B cell (primary cell): Measurements from ENCODE around the gene GMPPA. TPM values are rescaled to one million over a fixed set of nuclear protein-coding genes. Genes with fewer than 3 reads are reported as not detected.

Source experiments
- ATAC-seq: fragments of 200-7000 bp; cut with Tn5 transposase; one replicate; pipeline ENCODE4 v1.10.0; 2021; ENCODE audit warnings: low read depth, mild to moderate bottlenecking, moderate number of reproducible peaks, moderate library complexity
- CTCF ChIA-PET: fragments of 350-600 bp; sonication (Branson Sonifier 250); formaldehyde crosslinking; loops from one replicate; lab custom pipeline; 2021; ENCODE audit warnings: antibody characterized with exemption, inconsistent platforms; lab: Charles Lee
- POLR2A ChIA-PET: fragments of 350-600 bp; sonication (Branson Sonifier 250); formaldehyde crosslinking; loops from one replicate; lab custom pipeline; 2021; ENCODE audit warnings: antibody characterized with exemption; lab: Charles Lee
- DNase-seq: peaks from one replicate; pipeline ENCODE4 v3.0.0; 2013
- H2AFZ ChIP-seq: 2 replicates; pipeline ENCODE4 v1.6.1; 2012; ENCODE audit warnings: mild to moderate bottlenecking, low read depth, low read length; ENCODE audit not compliant: insufficient read depth, poor library complexity, severe bottlenecking
- H3K27ac ChIP-seq, 2 donors: 1 replicate in 1 of 2; 2 replicates in 1 of 2; pipeline ENCODE4 v1.5.1; 2012 to 2013; ENCODE audit warnings: low read length in 2 of 2, mild to moderate bottlenecking in 2 of 2, moderate library complexity in 1 of 2
- H3K27me3 ChIP-seq, 4 experiments: fragments of 200-600 bp in 1 of 4; sonication (generic) in 1 of 4; replicated peaks in 1 of 4; 1 replicate in 2 of 4; 2 replicates in 2 of 4; pipeline versions ENCODE4 v1.6.1 to v1.7.0; 2013 to 2016; ENCODE audit warnings: low read length in 3 of 4, mild to moderate bottlenecking in 2 of 4, mixed read lengths in 1 of 4, moderate library complexity in 1 of 4; ENCODE audit not compliant: insufficient read depth in 4 of 4, control insufficient read depth in 3 of 4; ENCODE audit errors: control extremely low read depth in 1 of 4
- H3K36me3 ChIP-seq, 2 experiments: replicated peaks in 1 of 2; 1 replicate in 1 of 2; 2 replicates in 1 of 2; pipeline versions ENCODE4 v1.6.1 to v1.7.1; 2013; ENCODE audit warnings: low read length in 1 of 2; ENCODE audit not compliant: insufficient read depth in 2 of 2, control insufficient read depth in 1 of 2; ENCODE audit errors: control extremely low read depth in 1 of 2, extremely low read depth in 1 of 2
- H3K4me1 ChIP-seq, 2 donors: fragments of 200-600 bp in 1 of 2; sonication (generic) in 1 of 2; 1 replicate in 1 of 2; 2 replicates in 1 of 2; pipeline versions ENCODE4 v1.5.1 to v1.6.1; 2013 to 2017; ENCODE audit warnings: low read length in 2 of 2; ENCODE audit not compliant: control insufficient read depth in 2 of 2, insufficient read depth in 2 of 2
- H3K4me2 ChIP-seq: replicated peaks from 2 replicates; pipeline ENCODE3; 2012; ENCODE audit warnings: mild to moderate bottlenecking, low read depth, low read length; ENCODE audit not compliant: poor library complexity, severe bottlenecking
- H3K4me3 ChIP-seq, 5 experiments: fragments of 200-600 bp in 1 of 5; sonication (generic) in 1 of 5; 1 replicate in 3 of 5; 2 replicates in 2 of 5; pipeline versions ENCODE4 v1.5.1 to v1.7.0; 2011 to 2016; ENCODE audit warnings: low read length in 4 of 5, mild to moderate bottlenecking in 4 of 5, low read depth in 2 of 5, control low read depth in 1 of 5, moderate library complexity in 1 of 5; ENCODE audit not compliant: insufficient read depth in 1 of 5; ENCODE audit errors: control extremely low read depth in 1 of 5, extremely low read depth in 1 of 5
- H3K79me2 ChIP-seq: fragments of 200-600 bp; sonication (generic); one replicate; pipeline ENCODE4 v1.6.0; 2016; ENCODE audit warnings: low read length; ENCODE audit not compliant: control insufficient read depth, insufficient read depth
- H3K9ac ChIP-seq: fragments of 200-600 bp; sonication (generic); 2 replicates; pipeline ENCODE4 v1.6.1; 2017; ENCODE audit warnings: mild to moderate bottlenecking, low read length, moderate library complexity
- H3K9me3 ChIP-seq, 3 donors: one replicate each; pipeline versions ENCODE4 v1.6.1 to v1.7.1; 2013; ENCODE audit warnings: low read length in 2 of 3; ENCODE audit not compliant: control insufficient read depth in 2 of 3, insufficient read depth in 1 of 3; ENCODE audit errors: control extremely low read depth in 1 of 3
- H4K20me1 ChIP-seq: 2 replicates; pipeline ENCODE4 v1.6.0; 2012; ENCODE audit warnings: mild to moderate bottlenecking, low read length; ENCODE audit not compliant: insufficient read depth, control insufficient read depth, poor library complexity, severe bottlenecking
- H3K27ac Mint-ChIP-seq: one replicate; pipeline ENCODE4 v1.8.0; 2021; ENCODE audit warnings: mixed read lengths
- H3K27me3 Mint-ChIP-seq: one replicate; pipeline ENCODE4 v1.8.0; 2021; ENCODE audit warnings: mixed read lengths
- H3K4me1 Mint-ChIP-seq: one replicate; pipeline ENCODE4 v1.8.0; 2021; ENCODE audit warnings: mixed read lengths
- H3K4me3 Mint-ChIP-seq: one replicate; pipeline ENCODE4 v1.8.0; 2021; ENCODE audit warnings: mixed read lengths
- H3K9me3 Mint-ChIP-seq: one replicate; pipeline ENCODE4 v1.8.0; 2022; ENCODE audit warnings: mixed read lengths; ENCODE audit not compliant: insufficient read depth
- EZH2 ChIP-seq: IDR thresholded peaks from 2 replicates; pipeline ENCODE4 v1.6.1; 2012; ENCODE audit warnings: borderline replicate concordance, low read depth, mild to moderate bottlenecking, moderate library complexity, low read length; ENCODE audit not compliant: insufficient read depth, poor library complexity, severe bottlenecking
- WGBS: methylation state at CpG from one replicate; pipeline ENCODE4 v1.1.5; 2013; ENCODE audit warnings: missing lambda C conversion rate; ENCODE audit not compliant: insufficient coverage; 5-methylcytosine and 5-hydroxymethylcytosine counted together
- intact Hi-C: fragments of 100-400 bp; cut with micrococcal nuclease; formaldehyde crosslinking; loops from one replicate; pipeline ENCODE4 v1.10.0; 2022
- polyA plus RNA-seq: library from polyadenylated mRNA; depleted of rRNA; stranded (reverse); fragments of >200 nt; gene quantifications from 2 replicates; pipeline ENCODE4 v1.2.3, GENCODE V29; 2012
- total RNA-seq, 2 donors: library from RNA; stranded (reverse); fragments of 120-200 nt in 1 of 2; gene quantifications; 1 replicate in 1 of 2; 2 replicates in 1 of 2; pipeline versions ENCODE4 v1.2.3 to v1.2.4, GENCODE V29; 2013 to 2022
- TF ChIP-seq, protein P1 (sequence below): fragments of 200-600 bp; IDR thresholded peaks from one replicate; pipeline ENCODE4 v1.8.0; 2022; ENCODE audit warnings: antibody characterized with exemption, mild to moderate bottlenecking

The GMPPA gene
- total and polyA plus RNA-seq, 2 donors (not counting 1 experiment from before 2014, with no cell fraction given), result 27.8 to 67.9 TPM

DNA sequence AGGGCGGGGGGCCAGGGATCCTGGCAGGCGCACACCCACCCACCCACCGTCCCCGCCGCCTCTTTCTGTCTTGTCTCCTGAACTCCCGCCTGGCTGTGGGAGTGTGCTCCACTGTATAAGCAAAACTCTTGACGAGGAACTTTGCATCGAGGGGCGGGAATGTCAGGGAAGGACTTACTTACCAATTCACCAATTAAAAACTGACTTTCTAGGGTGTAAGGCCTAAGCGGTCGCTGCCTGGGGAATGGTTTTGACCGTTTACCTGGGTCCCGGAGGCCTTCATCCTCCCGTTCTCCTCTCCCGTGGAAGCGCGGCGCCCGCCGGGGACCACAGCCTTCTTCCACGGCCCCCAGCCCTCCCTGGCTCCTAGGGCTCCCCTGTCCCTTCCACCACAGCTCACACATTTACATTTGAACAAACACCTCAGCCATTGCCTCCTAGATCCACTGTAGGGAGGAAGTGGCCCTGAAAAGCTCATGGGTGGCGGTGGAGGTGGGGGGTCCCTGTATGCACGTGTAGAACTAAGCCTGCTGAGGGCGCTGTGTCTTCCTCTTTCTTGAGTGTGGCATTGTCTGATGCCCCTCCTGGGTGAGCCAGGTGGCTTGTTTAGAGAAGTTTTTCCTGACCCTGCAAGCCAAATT is 24.5 kb downstream of the GMPPA start:
- Mint-ChIP-seq H3K27me3 (peaks cover 71% of the 10 kb centered on the region), H3K4me3 (peak overlapping the region; percentile 33), H3K27ac (no peak overlapping the region), H3K4me1 (peaks cover 14% of the 10 kb centered on the region), H3K9me3 (no peaks in the 10 kb centered on the region)
- WGBS, result 16% methylated on average over 20 of the region's 24 CpGs
- ChIA-PET POLR2A (no interaction called here), CTCF (interaction anchor here (0.7 to 1.2 kb wide), 2 partner anchors 22 to 25 kb away, joined by 3 to 4 read pairs; no protein-coding TSS in a partner anchor)
- H3K4me1 ChIP-seq, result peaks cover 10 to 17% of the 10 kb centered on the region in 2 donors
- ATAC-seq (no peak), DNase-seq (peak; percentile 36)
- H3K9me3 ChIP-seq, result peaks cover 0 to 8% (median 0%) of the 10 kb centered on the region in 3 donors
- intact Hi-C loops, result no loop called here
- H3K4me3 ChIP-seq, result no peak overlapping the region
- peak overlapping the region; percentile 46 for H2AFZ ChIP-seq
- no peak for TF ChIP-seq EZH2
- TF ChIP-seq, protein P1, sequence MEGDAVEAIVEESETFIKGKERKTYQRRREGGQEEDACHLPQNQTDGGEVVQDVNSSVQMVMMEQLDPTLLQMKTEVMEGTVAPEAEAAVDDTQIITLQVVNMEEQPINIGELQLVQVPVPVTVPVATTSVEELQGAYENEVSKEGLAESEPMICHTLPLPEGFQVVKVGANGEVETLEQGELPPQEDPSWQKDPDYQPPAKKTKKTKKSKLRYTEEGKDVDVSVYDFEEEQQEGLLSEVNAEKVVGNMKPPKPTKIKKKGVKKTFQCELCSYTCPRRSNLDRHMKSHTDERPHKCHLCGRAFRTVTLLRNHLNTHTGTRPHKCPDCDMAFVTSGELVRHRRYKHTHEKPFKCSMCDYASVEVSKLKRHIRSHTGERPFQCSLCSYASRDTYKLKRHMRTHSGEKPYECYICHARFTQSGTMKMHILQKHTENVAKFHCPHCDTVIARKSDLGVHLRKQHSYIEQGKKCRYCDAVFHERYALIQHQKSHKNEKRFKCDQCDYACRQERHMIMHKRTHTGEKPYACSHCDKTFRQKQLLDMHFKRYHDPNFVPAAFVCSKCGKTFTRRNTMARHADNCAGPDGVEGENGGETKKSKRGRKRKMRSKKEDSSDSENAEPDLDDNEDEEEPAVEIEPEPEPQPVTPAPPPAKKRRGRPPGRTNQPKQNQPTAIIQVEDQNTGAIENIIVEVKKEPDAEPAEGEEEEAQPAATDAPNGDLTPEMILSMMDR, result no peak
- H4K20me1 ChIP-seq, result no peaks in the 10 kb centered on the region
- no peak overlapping the region for H3K27ac ChIP-seq
- peak overlapping the region; percentile 66 for H3K4me2 ChIP-seq
- H3K79me2 ChIP-seq, result no peaks in the 10 kb centered on the region
- peaks cover 1 to 68% (median 32%) of the 10 kb centered on the region in 4 experiments for H3K27me3 ChIP-seq
- no peaks in the 10 kb centered on the region for H3K36me3 ChIP-seq
- H3K9ac ChIP-seq, result no peak overlapping the region

DNA sequence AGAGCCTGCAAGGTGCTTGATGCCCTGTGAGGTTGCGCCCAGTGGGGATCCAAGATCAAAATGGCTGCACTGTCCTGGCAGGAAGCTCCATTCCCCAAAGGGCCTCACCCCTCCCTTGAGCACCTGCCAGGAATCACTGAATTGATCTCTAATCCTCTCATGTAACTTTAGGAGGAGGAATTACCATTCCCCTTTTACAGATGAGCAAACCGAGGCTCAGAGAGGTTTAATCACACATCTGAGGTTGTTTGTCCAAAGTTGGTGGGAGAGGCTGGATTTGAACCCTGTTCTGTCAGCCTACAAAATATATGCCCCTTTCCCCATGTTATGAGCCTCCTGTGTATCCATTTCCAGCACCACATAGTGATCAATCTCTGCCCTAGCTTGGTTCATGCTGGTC is 26.1 kb downstream of the GMPPA start:
- 100% methylated on average over 1 of the region's 2 CpGs for WGBS
- Histone ChIP-seq H3K27ac (no peak overlapping the region), H3K27me3 (peaks cover 1 to 76% (median 38%) of the 10 kb centered on the region in 4 experiments), H2AFZ (no peak overlapping the region), H3K79me2 (no peaks in the 10 kb centered on the region), H4K20me1 (no peaks in the 10 kb centered on the region), H3K4me3 (no peak overlapping the region), H3K9me3 (peaks cover 0 to 8% (median 0%) of the 10 kb centered on the region in 3 donors), H3K36me3 (no peaks in the 10 kb centered on the region), H3K4me1 (peaks cover 10 to 19% of the 10 kb centered on the region in 2 donors), H3K4me2 (no peak overlapping the region), H3K9ac (no peak overlapping the region)
- ChIA-PET CTCF (interaction anchor here (1.2 to 1.4 kb wide), 4 partner anchors 17 to 65 kb away, joined by 3 to 4 read pairs (median 3); partner anchors contain the start of gene GMPPA), POLR2A (no interaction called here)
- Mint-ChIP-seq H3K4me1 (peaks cover 14% of the 10 kb centered on the region), H3K4me3 (no peak overlapping the region), H3K9me3 (no peaks in the 10 kb centered on the region), H3K27me3 (peaks cover 73% of the 10 kb centered on the region), H3K27ac (no peak overlapping the region)
- no peak for DNase-seq
- no peak for ATAC-seq
- TF ChIP-seq, protein P1, result no peak
- no peak for TF ChIP-seq EZH2
- intact Hi-C loops, result no loop called here
